GM10847 (cell line): ENCODE measurements around the gene SYNGR3.

Experiments used
- POLR2A ChIP-seq: IDR thresholded peaks from 2 replicates; pipeline ENCODE4 v1.6.1; 2011; ENCODE audit not compliant: insufficient read length; ENCODE audit errors: extremely low read depth

The SYNGR3 gene

GRCh38 chr16:2008631-2009163 lies 18.9 kb downstream of the SYNGR3 start:
- no peak for TF ChIP-seq POLR2A

DNA sequence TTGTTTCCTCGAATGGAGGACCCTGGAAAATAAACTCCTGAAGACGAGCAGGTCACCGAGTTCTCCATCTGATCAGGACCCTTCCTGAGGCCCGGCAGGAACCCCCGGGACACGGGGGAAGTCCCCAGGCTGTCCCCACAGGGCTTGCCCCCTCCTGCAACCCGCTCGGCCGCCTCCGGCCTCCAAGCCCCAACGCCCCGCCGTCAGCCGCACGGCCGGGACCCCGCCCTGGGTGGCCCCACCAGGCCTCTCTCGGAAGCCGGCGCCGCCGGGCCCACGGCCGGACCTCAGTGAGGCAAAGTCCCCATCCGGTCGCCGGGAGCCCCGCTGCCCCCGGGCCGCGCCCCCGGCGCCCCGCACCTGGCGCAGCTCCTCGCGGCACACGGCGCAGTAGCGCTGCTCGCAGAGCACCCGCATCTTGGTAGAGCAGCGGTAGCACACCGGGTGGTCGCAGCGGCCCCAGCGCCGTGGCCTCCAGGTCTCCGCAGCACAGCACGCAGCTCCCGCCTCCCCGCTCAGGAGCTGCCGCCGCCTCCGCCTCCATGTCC lies 19.5 kb downstream of the SYNGR3 start:
- TF ChIP-seq POLR2A = no peak

DNA sequence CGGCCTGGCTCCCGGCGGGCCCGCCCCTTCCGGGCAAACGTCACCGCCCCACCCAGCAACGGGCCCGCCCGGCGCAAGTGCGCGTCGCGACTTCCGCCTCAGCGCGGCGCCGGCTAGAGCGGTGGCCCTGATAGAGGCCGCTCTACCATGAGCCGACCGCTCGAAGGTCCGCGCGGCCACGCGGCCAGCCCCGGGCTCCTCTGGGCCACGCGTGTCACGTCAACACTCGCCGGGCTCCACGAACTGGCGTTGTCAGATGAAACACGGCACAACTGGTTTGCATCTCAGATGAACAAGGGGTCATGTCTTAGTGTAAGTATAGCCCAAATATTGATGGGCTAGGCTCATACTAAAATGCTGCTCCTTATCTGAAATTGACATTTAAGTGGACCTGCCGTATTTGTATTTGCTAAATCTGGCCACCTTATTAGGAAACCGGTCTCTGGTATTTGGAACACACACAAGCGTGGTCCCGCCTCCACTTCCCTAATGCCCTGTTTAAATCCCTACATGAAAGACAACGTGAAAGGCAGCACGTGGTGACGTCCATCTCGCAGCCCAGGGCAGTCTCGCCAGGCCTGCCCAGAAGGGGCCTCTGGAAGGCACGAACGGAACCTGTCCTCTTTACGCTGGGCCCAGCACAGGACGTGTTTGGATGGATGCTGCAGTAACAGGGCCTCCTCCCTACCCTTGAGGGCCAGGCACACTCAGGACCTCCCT lies 20.2 kb downstream of the SYNGR3 start, which contains the start of gene ZNF598:
Gene ZNF598 (minus strand): TSS at position 31 of the 720 bp plus-strand sequence.
- TF ChIP-seq POLR2A = peak; percentile 91

- TF ChIP-seq POLR2A = no peak
Observed at GRCh38 chr16:2013527-2013926, 23.8 kb downstream of the SYNGR3 start.

DNA sequence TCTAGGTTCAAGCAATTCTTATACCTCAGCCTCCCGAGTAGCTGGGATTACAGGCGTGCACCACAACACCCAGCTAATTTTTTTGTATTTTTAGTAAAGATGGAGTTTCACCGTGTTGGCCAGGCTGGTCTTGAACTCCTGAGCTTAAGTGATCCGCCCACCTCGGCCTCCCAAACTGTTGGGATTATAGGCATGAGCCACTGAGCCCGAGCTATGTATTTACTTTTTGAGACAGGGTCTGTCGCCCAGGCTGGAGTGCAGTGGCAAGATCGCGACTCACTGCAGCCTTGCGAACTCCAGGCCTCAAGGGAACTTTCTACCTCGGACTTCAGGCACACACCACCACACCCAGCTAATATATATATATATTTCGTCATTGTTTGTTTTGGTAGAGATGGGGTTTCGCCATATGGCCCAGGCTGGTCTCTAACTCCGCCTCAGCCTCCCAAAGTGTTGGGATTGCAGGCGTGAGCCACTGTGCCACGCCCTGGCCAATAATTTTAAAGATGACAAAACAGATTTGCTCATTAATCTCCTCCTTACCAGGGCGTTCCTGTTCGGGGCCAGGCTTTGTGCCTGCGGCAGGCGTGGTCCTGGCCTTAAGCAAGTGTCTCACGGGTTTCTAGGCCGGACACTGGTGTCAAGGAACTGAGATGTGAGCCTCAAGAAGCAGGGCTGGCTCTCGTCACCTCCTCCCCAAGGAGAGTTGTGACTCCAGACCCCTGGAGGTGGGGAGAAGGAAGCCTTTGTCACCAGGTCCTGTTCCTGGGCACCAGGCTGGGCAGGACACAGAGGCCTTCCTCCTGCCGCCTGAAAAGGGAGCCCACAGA lies 25.6 kb downstream of the SYNGR3 start:
- TF ChIP-seq POLR2A = no peak

DNA sequence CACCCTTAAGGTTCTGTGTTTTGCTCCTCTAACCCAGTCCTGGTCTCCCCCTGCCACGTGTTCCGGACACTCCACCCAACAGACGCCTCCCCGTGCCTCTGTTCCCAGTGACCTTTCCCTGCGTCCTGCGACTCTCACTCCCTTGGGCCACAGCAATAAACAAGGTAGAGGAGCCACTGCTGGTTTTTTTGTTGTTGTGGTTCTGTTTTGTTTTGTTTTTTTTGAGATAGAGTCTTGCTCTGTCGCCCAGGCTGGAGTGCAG lies 26.1 kb downstream of the SYNGR3 start:
- no peak for TF ChIP-seq POLR2A

DNA sequence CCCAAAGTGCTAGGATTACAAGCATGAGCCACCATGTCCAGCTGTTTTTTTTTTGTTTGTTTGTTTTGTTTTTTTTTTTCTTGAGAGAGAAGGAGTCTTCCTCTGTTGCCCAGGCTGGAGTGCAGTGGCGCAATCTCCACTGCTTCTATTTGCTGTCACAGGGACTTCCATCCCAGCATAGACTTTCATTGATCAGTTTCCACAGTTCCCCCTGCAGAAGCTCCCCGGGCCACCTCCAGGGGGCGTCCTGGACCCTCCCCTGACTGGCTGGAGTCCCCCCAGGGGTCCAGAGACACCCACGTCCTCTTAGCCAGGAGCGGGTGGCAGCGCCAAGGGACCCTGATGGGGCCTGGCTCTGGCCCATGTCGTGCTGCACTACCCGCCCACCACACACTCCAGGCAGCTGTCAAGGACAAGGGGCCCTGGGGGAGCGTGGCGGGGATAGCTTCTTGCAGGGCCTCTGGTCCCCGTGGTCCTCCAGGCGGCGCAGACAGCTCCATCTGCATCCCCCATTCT lies 26.7 kb downstream of the SYNGR3 start:
- TF ChIP-seq POLR2A = no peak

GRCh38 chr16:2019518-2019920 lies 29.7 kb downstream of the SYNGR3 start, which contains the start of gene NPW:
TSS of gene NPW (plus strand) at chr16:2019785.
- no peak for TF ChIP-seq POLR2A

- no peak for TF ChIP-seq POLR2A
Observed at GRCh38 chr16:2019921-2020831, 30.4 kb downstream of the SYNGR3 start.

- TF ChIP-seq POLR2A = no peak
Observed at GRCh38 chr16:2022723-2023091, 32.9 kb downstream of the SYNGR3 start.

GRCh38 chr16:2023092-2024031 lies 33.6 kb downstream of the SYNGR3 start:
- no peak for TF ChIP-seq POLR2A

DNA sequence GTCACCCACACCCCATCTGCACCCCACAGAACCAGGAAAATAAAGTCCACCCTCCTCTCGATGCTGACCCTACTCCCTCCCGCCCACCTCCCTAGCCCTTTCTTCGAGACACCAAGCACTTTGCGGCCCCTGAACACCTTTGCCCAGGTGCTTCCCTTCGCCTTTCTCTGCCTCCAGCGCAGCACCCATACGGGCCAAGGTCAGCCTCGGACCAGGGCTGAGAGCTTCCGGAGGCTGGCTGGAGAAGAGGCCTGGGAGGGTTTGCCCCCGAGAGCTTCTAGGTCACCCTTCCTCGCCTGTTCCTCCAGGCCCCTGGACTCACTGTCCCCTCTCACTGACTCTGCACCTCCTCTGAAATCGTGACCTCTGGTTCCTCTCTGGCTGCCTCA lies 34.3 kb downstream of the SYNGR3 start:
- no peak for TF ChIP-seq POLR2A

DNA sequence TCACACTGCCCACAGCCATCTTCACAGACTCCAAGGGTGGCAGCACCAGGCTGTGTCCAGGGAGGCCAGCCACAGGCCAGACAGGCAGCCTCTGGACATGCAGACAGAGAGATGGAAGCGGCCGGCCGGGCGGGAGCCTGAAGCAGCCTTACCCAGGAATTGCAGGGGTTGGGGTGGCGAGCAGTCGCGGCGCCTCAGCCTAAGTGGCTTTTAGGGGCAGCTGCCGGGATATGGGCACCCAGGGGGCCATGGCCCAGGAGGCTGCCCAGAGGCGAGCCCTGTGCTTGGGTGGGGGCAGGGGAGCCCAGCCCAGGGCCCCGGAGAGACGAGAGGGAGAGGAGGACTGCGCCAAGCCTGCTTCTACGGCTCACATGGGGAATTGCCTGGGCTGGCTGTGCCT lies 35.5 kb downstream of the SYNGR3 start:
- no peak for TF ChIP-seq POLR2A
